Activated naive CD8-positive, alpha-beta T cell treated with anti-CD3 and anti-CD28 coated beads for 36 hours (primary cell): ENCODE data around the gene NEURL1. TPM values are rescaled to one million over a fixed set of nuclear protein-coding genes. Genes with fewer than 3 reads are reported as not detected.

Experiments used
- DNase-seq: peaks from one replicate; pipeline ENCODE4 v3.0.0; 2021
- H3K27ac Mint-ChIP-seq: one replicate; pipeline ENCODE4 v1.8.0; 2022; ENCODE audit warnings: mild to moderate bottlenecking, moderate library complexity, mixed read lengths
- H3K27me3 Mint-ChIP-seq: one replicate; pipeline ENCODE4 v1.8.0; 2022; ENCODE audit warnings: mild to moderate bottlenecking, mixed read lengths
- H3K36me3 Mint-ChIP-seq: one replicate; pipeline ENCODE4 v1.8.0; 2021; ENCODE audit warnings: mild to moderate bottlenecking, mixed read lengths
- H3K4me1 Mint-ChIP-seq: one replicate; pipeline ENCODE4 v1.8.0; 2021; ENCODE audit warnings: mixed read lengths
- H3K4me3 Mint-ChIP-seq: one replicate; pipeline ENCODE4 v1.8.0; 2022; ENCODE audit warnings: mild to moderate bottlenecking, moderate library complexity, mixed read lengths
- H3K9me3 Mint-ChIP-seq: one replicate; pipeline ENCODE4 v1.8.0; 2022; ENCODE audit warnings: mixed read lengths
- total RNA-seq, 2 experiments: library from RNA; stranded (reverse); gene quantifications; one replicate each; pipeline ENCODE4 v1.2.3, GENCODE V29; 2021

NEURL1 gene
- total RNA-seq, 2 experiments from 2014 or later = 3.1 to 3.2 TPM

DNA sequence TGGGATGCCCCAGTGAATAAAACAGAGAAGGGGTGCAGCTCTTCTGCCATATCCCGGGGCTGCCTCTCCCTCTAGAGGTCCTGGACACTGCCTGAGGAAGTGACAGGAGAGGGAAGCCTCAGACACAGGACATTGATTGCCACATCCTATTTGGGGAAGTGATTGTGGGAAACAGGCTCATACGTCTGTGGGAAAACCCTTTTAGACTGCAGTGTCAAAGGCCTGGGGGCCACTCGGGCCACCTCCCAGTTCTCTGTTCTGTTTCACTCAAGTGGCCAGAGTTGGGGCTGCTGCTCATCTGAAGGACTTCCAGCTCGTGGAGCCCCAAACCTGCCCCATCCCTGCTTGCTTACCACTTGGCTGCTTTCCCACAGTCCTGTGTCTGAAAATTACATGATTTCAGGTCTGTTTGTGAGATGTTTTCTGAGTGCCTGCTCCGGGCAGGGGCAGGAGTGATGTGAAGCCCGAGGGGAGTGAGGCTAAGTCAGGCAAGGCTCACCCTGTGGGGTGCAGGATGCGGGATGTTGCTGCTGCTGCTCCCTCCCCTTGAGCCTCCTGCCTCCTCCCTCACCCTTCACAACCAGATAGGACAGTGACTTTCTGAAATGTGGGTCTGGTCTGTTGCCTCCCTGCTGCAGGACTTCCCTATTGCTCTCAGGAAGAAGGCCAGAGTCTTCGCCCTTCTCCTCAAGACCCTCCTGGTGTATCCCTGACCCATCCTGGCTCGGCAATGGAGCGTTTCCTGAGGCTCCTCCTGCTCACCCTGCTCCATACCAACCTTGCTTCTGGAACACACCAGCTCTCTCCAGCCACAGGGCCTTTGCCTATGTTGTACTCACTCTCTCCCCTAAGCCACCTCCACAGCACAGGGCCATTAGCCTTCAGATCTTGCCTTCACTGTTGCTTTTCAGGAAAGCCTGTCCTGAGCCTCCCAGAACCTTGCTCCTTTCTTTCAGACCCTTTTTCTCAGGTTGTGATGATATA, 58.4 kb downstream of the NEURL1 start:
- peaks cover 14% of the 10 kb centered on the region for H3K4me1 Mint-ChIP-seq
- peaks cover 17% of the 10 kb centered on the region for H3K27me3 Mint-ChIP-seq
- no peak overlapping the region for H3K4me3 Mint-ChIP-seq
- no peak overlapping the region for H3K27ac Mint-ChIP-seq
- no peaks in the 10 kb centered on the region for H3K36me3 Mint-ChIP-seq
- no peak for DNase-seq
- H3K9me3 Mint-ChIP-seq = no peaks in the 10 kb centered on the region

DNA sequence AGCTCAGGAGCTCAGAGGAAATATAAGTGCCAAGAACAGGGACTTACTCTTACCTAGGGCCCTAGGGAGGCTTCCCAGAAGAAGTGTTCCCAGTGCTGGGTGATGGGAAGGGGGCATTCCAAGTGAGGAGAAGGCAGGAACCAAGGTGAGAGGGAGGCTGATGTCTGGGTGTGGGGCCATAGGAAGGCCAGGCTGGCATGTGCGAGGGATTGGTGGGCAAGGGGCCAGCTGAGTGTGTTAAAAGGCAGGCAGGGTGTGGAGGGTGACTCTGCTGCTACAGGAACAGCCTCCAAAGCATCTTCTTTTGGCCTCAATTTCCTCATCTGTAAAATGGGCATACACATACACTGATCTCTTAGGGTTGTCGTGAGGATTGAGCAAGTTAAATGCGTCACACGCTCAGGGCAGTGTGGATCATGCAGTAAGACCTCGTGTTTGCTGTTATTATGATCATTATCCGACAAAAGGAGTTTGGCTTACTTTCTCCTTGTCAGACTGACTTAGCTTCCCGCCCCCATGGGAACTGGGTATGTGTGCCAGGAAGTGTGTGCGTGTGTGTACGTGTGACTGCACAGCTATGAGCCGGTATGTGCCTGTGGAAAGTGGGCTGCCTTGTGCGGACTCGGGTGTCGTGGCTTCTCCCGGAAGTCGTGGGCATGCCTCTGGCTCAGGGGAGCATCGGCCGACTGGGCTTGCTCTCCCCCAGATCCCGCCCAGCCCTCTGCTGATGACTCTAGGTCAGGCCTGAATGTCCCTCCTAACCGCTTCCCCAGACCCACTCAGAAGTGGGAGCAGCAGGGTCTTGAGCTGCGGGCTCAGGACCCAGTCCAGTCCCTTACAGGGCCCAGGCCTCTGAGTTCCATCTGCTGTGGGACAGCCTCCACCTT, 59.6 kb downstream of the NEURL1 start:
- Mint-ChIP-seq H3K36me3 (no peaks in the 10 kb centered on the region), H3K4me1 (peaks cover 14% of the 10 kb centered on the region), H3K9me3 (no peaks in the 10 kb centered on the region), H3K27me3 (peaks cover 19% of the 10 kb centered on the region), H3K27ac (no peak overlapping the region), H3K4me3 (no peak overlapping the region)
- DNase-seq = no peak

DNA sequence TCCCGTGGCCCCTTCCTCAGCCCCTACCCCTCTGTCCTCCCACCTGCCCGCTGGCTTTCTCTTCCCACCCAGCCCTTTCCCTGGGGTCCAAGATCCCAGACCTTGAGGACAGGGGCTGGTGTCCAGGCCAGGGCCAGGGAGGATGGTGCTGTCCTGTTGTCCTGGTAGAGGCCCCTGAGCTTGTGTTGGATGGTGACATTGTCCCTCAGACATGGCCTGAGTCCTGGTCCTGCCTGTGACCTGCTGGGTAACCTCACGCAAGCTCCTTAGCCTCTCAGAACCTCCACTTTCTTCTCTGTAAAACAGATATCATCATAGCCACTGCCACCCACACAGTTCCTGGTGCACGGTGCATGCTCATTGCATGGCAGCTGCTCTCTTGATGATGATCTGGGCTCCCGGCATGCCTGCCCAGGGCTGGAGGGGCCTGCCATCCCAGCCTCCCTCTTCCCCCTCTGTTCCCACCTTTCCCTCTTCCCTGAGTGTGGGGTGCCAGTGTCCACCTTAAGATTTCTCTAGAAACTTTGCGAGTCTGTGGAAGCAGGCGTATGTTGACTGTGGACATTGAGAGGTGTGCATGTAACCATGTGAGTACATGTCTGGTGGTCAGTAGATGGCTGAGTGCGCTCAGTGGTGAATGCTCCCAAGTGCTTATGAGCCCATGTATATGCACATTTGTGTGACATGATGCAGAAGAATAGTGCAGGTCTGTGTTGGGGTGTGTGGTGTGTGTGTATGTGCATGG, 60.4 kb downstream of the NEURL1 start:
- Mint-ChIP-seq H3K27ac (no peak overlapping the region), H3K27me3 (peaks cover 27% of the 10 kb centered on the region), H3K36me3 (no peaks in the 10 kb centered on the region), H3K4me1 (peaks cover 14% of the 10 kb centered on the region), H3K4me3 (no peak overlapping the region), H3K9me3 (no peaks in the 10 kb centered on the region)
- peak; percentile 50 for DNase-seq

DNA sequence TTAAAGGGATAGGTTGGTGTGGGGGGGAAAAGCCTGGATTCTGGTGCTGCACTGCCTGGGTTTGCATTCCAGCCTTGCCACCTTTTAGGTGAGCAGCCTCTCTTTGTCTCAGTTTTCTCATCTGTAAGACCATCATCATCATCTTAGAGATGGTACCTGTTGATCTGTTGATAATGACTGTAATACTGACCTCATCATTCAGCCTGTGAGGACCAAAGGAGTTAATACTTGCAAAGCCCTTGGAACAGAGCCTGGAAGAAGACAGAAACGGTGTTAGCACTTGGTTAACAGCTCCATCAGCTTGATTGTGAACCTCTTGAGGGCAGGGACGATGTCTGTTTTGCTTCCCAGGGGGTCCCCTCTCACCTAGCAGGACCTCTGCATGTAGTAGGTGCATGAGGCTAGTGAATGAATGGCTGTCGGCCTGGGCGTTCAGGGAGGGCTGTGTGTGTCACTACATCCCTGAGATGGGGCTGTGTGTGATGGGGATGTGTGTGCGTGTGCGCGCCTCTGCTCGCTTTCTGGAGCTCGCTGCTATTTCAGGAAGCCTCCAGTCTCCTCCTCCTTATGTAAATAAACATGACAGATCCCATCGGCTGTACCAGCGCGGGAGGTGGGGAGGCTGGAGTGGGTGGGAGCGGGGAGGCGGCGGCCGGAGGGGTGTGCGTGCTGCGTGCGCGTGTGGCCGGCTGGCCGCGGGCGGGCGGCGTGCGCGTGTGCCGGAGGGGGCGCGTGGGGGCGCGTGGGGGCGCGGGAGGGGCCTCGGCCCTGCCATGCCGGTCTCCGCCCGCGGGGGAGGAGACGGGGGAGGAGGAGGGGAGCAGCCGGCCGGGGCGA, 61.2 kb downstream of the NEURL1 start:
- Mint-ChIP-seq H3K36me3 (no peaks in the 10 kb centered on the region), H3K27me3 (peaks cover 33% of the 10 kb centered on the region), H3K4me1 (peaks cover 14% of the 10 kb centered on the region), H3K9me3 (no peaks in the 10 kb centered on the region), H3K4me3 (peak overlapping the region; percentile 43), H3K27ac (no peak overlapping the region)
- peak; percentile 29 for DNase-seq

GRCh38 chr10:103555325-103555649, 61.8 kb downstream of the NEURL1 start:
- H3K4me3 Mint-ChIP-seq = peak overlapping the region; percentile 44
- H3K27me3 Mint-ChIP-seq = peaks cover 33% of the 10 kb centered on the region
- no peak for DNase-seq
- no peaks in the 10 kb centered on the region for H3K36me3 Mint-ChIP-seq
- no peak overlapping the region for H3K27ac Mint-ChIP-seq
- H3K9me3 Mint-ChIP-seq = no peaks in the 10 kb centered on the region
- peaks cover 14% of the 10 kb centered on the region for H3K4me1 Mint-ChIP-seq

DNA sequence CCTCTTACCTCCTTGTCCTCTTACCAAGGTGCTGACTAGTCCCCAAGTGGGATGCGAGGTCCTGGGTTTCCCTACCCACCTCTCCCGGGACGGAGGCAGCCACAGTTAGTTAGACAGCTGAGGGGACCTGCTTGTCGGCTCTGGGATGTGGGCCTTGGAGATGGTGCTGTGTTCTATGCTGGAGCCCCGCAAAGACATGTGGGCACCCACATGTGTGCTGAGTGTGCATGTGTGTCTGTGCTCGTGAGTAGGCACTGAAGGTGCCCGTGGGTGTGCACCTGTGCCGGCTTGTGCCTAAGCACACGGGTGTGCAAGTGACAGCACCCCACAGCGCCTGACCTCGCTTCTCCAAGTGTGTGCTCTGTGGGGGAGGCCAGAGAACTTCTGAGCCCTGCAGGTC, 62.2 kb downstream of the NEURL1 start:
- H3K9me3 Mint-ChIP-seq = no peaks in the 10 kb centered on the region
- H3K4me3 Mint-ChIP-seq = peak overlapping the region; percentile 44
- peaks cover 14% of the 10 kb centered on the region for H3K4me1 Mint-ChIP-seq
- H3K36me3 Mint-ChIP-seq = no peaks in the 10 kb centered on the region
- no peak overlapping the region for H3K27ac Mint-ChIP-seq
- H3K27me3 Mint-ChIP-seq = peaks cover 33% of the 10 kb centered on the region
- DNase-seq = no peak

- H3K27me3 Mint-ChIP-seq = peaks cover 33% of the 10 kb centered on the region
- H3K4me1 Mint-ChIP-seq = peaks cover 14% of the 10 kb centered on the region
Measured at GRCh38 chr10:103556383-103557007, 63.0 kb downstream of the NEURL1 start.

GRCh38 chr10:103557455-103557854, 64.0 kb downstream of the NEURL1 start:
- H3K4me3 Mint-ChIP-seq = no peak overlapping the region
- peaks cover 14% of the 10 kb centered on the region for H3K4me1 Mint-ChIP-seq
- no peaks in the 10 kb centered on the region for H3K9me3 Mint-ChIP-seq
- H3K36me3 Mint-ChIP-seq = no peaks in the 10 kb centered on the region
- DNase-seq = no peak
- no peak overlapping the region for H3K27ac Mint-ChIP-seq
- H3K27me3 Mint-ChIP-seq = peaks cover 33% of the 10 kb centered on the region

More at GRCh38 chr10:103556383-103557007, 63.0 kb downstream of the NEURL1 start:
- no peak for DNase-seq
- Mint-ChIP-seq H3K27ac (no peak overlapping the region), H3K36me3 (no peaks in the 10 kb centered on the region), H3K9me3 (no peaks in the 10 kb centered on the region), H3K4me3 (no peak overlapping the region)

GRCh38 chr10:103558911-103559310, 65.4 kb downstream of the NEURL1 start:
- Mint-ChIP-seq H3K36me3 (no peaks in the 10 kb centered on the region), H3K4me3 (no peak overlapping the region), H3K4me1 (peaks cover 10% of the 10 kb centered on the region), H3K27ac (no peak overlapping the region), H3K27me3 (peaks cover 33% of the 10 kb centered on the region), H3K9me3 (no peaks in the 10 kb centered on the region)
- no peak for DNase-seq

GRCh38 chr10:103559776-103560175, 66.3 kb downstream of the NEURL1 start:
- DNase-seq = no peak
- Mint-ChIP-seq H3K4me3 (no peak overlapping the region), H3K4me1 (peaks cover 1% of the 10 kb centered on the region), H3K27ac (no peak overlapping the region), H3K36me3 (no peaks in the 10 kb centered on the region), H3K9me3 (no peaks in the 10 kb centered on the region), H3K27me3 (peaks cover 30% of the 10 kb centered on the region)

DNA sequence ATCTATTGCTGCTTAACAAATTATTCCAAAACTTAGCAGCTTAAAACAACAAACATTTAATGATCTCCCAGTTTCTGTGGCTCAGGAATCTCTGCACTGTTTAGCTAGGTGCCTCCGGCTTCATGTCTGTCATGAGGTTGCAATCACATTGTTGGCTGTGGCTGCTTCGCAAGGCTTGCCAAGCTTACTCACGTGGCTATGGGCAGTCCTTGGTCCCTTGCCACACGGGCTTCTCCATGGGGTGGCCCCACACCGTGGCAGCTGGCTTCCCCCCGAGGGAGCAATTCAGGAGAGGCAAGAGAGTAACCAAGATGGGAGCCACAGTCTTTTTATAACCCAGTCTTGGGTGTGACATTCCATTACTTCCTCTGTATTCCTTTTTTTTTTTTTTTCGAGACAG, 67.4 kb downstream of the NEURL1 start:
- Mint-ChIP-seq H3K36me3 (no peaks in the 10 kb centered on the region), H3K4me1 (no peaks in the 10 kb centered on the region), H3K9me3 (no peaks in the 10 kb centered on the region), H3K27me3 (peaks cover 23% of the 10 kb centered on the region), H3K4me3 (no peak overlapping the region), H3K27ac (no peak overlapping the region)
- DNase-seq = no peak

DNA sequence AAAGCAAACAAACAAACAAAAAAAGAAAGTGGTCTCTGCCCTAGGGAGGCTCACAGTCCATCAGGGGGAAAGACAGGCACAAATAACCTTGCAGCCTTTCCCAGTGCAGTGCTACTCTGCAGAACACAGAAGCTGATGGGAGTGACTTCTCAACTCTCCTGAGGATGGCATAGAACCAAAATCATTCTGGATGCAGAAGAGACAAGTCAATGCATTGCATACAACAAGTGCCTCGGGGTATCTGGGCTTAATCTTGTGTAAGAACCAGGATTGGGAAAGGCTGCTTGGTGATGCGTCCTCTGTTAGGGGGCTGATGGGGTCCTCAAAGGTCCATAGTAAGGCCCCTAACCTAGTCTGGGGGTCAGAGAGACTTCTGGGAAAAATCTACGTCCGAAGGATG, 68.9 kb downstream of the NEURL1 start:
- no peaks in the 10 kb centered on the region for H3K4me1 Mint-ChIP-seq
- H3K27me3 Mint-ChIP-seq = peaks cover 16% of the 10 kb centered on the region
- no peak overlapping the region for H3K4me3 Mint-ChIP-seq
- no peaks in the 10 kb centered on the region for H3K9me3 Mint-ChIP-seq
- DNase-seq = no peak
- H3K27ac Mint-ChIP-seq = no peak overlapping the region
- H3K36me3 Mint-ChIP-seq = no peaks in the 10 kb centered on the region

DNA sequence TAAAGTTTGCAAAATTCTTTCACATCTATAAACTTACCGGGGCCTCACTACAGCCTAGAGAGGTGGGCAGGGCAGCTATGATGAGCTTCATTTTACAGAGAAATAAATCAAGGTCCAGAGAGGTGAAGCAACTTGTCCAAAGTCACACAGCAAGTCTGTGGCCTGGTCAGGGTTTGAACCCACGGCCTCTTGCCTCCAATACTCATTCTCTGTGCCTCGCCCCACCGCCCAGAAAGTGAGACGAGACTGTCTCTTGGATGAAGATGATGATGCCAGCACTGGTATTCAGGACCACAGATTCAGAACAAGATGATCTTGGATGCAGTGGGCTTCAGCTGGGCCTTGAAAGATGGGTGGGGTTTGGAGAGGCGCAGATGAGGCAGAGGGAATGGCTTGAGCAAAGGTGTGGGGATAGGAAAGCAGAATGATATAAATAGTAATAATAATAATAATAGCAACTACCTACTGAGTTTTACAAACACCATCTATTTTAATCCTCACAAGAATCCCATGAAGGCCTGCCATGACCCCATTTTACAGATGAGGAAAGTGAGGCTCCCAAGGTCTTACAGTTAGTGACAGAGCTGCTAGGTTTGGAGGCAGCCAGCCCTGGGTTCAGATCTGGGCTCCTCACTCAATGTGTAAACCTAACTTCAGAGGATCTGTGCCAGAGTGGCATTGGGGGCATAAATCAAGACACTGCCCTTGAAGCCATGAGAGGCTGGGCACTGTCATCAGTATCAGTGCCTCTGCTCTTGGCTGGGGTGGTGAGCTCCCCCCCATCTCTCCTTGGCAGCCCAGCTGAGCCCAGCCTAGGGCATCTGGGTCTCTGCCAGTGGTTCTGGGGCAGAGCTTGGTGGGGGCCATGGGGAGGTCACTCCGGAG, 70.0 kb downstream of the NEURL1 start:
- no peak for DNase-seq
- no peak overlapping the region for H3K4me3 Mint-ChIP-seq

More for the DNA sequence above, 70.0 kb downstream of the NEURL1 start:
- Mint-ChIP-seq H3K9me3 (no peaks in the 10 kb centered on the region), H3K36me3 (no peaks in the 10 kb centered on the region), H3K27ac (no peak overlapping the region), H3K4me1 (no peaks in the 10 kb centered on the region), H3K27me3 (peaks cover 9% of the 10 kb centered on the region)
